Calu3 (cell line): Measurements from ENCODE around the gene SP3. TPM values are rescaled to one million over a fixed set of nuclear protein-coding genes. Genes with fewer than 3 reads are reported as not detected.
"Not testable (repeated sequence)": the region's sequence is repeated elsewhere in the genome, so short reads cannot be mapped to it uniquely, and the experiment has no call there.

Experiments used
- BruUV-seq: library from RNA; stranded (reverse); fragments of 400-500 nt; replicated peaks from 2 replicates; lab custom pipeline; 2021; lab: Mats Ljungman, UMichigan
- CTCF ChIA-PET: fragments of 300-600 bp; sonication (Branson Sonifier 250); formaldehyde crosslinking; loops from one replicate; lab custom pipeline; 2022; ENCODE audit warnings: antibody characterized with exemption; lab: Charles Lee
- DNase-seq: peaks from one replicate; pipeline ENCODE4 v3.0.0; 2022
- H3K27ac Mint-ChIP-seq: one replicate; pipeline ENCODE4 v1.8.0; 2022; ENCODE audit warnings: mixed read lengths; ENCODE audit not compliant: unreplicated experiment
- H3K27me3 Mint-ChIP-seq: one replicate; pipeline ENCODE4 v1.8.0; 2022; ENCODE audit warnings: mixed read lengths; ENCODE audit not compliant: unreplicated experiment
- H3K36me3 Mint-ChIP-seq: one replicate; pipeline ENCODE4 v1.8.0; 2022; ENCODE audit warnings: mild to moderate bottlenecking, moderate library complexity, mixed read lengths; ENCODE audit not compliant: insufficient read depth, unreplicated experiment
- H3K4me1 Mint-ChIP-seq: one replicate; pipeline ENCODE4 v1.8.0; 2022; ENCODE audit warnings: mild to moderate bottlenecking, low read depth, mixed read lengths; ENCODE audit not compliant: unreplicated experiment
- H3K4me3 Mint-ChIP-seq: one replicate; pipeline ENCODE4 v1.8.0; 2022; ENCODE audit warnings: mild to moderate bottlenecking, low read depth, moderate library complexity, mixed read lengths; ENCODE audit not compliant: unreplicated experiment
- H3K9me3 Mint-ChIP-seq: one replicate; pipeline ENCODE4 v1.8.0; 2022; ENCODE audit warnings: low read depth, mixed read lengths; ENCODE audit not compliant: unreplicated experiment
- CTCF ChIP-seq: fragments of 200-600 bp; IDR thresholded peaks from one replicate; pipeline ENCODE4 v1.8.0; 2022; ENCODE audit warnings: antibody characterized with exemption; ENCODE audit not compliant: unreplicated experiment
- intact Hi-C: fragments of 100-400 bp; cut with micrococcal nuclease; formaldehyde crosslinking; loops from one replicate; pipeline ENCODE4 v1.10.0; 2022; ENCODE audit not compliant: unreplicated experiment
- total RNA-seq: library from RNA; stranded (reverse); gene quantifications from 2 replicates; pipeline ENCODE4 v1.2.3, GENCODE V29; 2022

Gene SP3
- total RNA-seq, 1 experiment from 2014 or later: 82.5 TPM

GRCh38 chr2:173892341-173892740, 72.8 kb downstream of the SP3 start:
- CTCF ChIA-PET: no interaction called here
- H3K4me1 Mint-ChIP-seq: no peaks in the 10 kb centered on the region
- BruUV-seq: no TSS peak
- H3K27me3 Mint-ChIP-seq: no peaks in the 10 kb centered on the region
- H3K4me3 Mint-ChIP-seq: no peak overlapping the region
- H3K9me3 Mint-ChIP-seq: peaks cover 5% of the 10 kb centered on the region
- H3K36me3 Mint-ChIP-seq: no peaks in the 10 kb centered on the region
- no peak for DNase-seq
- H3K27ac Mint-ChIP-seq: no peak overlapping the region
- TF ChIP-seq CTCF: no peak
- intact Hi-C loops: no loop called here

GRCh38 chr2:173891315-173892037, 73.7 kb downstream of the SP3 start:
- Mint-ChIP-seq H3K4me1 (no peaks in the 10 kb centered on the region), H3K36me3 (no peaks in the 10 kb centered on the region), H3K27me3 (no peaks in the 10 kb centered on the region), H3K9me3 (peaks cover 5% of the 10 kb centered on the region), H3K27ac (no peak overlapping the region), H3K4me3 (no peak overlapping the region)
- CTCF ChIA-PET: interaction anchor here (0.6 kb wide), 1 partner anchor 36 kb away, joined by 4 read pairs; no protein-coding TSS in a partner anchor
- no peak for DNase-seq
- intact Hi-C loops: no loop called here
- no peak for TF ChIP-seq CTCF
- no TSS peak for BruUV-seq

- H3K4me1 Mint-ChIP-seq, BruUV-seq, H3K36me3 Mint-ChIP-seq, H3K4me3 Mint-ChIP-seq, DNase-seq, H3K27ac Mint-ChIP-seq, H3K27me3 Mint-ChIP-seq, CTCF ChIA-PET, H3K9me3 Mint-ChIP-seq: not testable (repeated sequence)
- intact Hi-C loops: loop anchor here (10.0 kb wide), 1 partner anchor 455 kb away; no protein-coding TSS in a partner anchor
Observed at GRCh38 chr2:173889464-173889863, 75.7 kb downstream of the SP3 start.

- H3K27ac Mint-ChIP-seq: no peak overlapping the region
- no TSS peak for BruUV-seq
- no peak for DNase-seq
- no peaks in the 10 kb centered on the region for H3K27me3 Mint-ChIP-seq
- peaks cover 8% of the 10 kb centered on the region for H3K9me3 Mint-ChIP-seq
- H3K4me3 Mint-ChIP-seq: no peak overlapping the region
- CTCF ChIA-PET: no interaction called here
- H3K4me1 Mint-ChIP-seq: no peaks in the 10 kb centered on the region
- no peak for TF ChIP-seq CTCF
- no peaks in the 10 kb centered on the region for H3K36me3 Mint-ChIP-seq
- intact Hi-C loops: loop anchor here (10.0 kb wide), 1 partner anchor 458 kb away; no protein-coding TSS in a partner anchor
Observed at GRCh38 chr2:173886613-173887012, 78.6 kb downstream of the SP3 start.
